ENCODE results near the gene SNAP91. TPM values are rescaled to one million over a fixed set of nuclear protein-coding genes. Genes with fewer than 3 reads are reported as not detected.

SNAP91 gene
- total and polyA plus RNA-seq, 9 of the 15 experiments (the other 6 are each of a cell fraction or from before 2014, with no cell fraction given) = not detected

DNA sequence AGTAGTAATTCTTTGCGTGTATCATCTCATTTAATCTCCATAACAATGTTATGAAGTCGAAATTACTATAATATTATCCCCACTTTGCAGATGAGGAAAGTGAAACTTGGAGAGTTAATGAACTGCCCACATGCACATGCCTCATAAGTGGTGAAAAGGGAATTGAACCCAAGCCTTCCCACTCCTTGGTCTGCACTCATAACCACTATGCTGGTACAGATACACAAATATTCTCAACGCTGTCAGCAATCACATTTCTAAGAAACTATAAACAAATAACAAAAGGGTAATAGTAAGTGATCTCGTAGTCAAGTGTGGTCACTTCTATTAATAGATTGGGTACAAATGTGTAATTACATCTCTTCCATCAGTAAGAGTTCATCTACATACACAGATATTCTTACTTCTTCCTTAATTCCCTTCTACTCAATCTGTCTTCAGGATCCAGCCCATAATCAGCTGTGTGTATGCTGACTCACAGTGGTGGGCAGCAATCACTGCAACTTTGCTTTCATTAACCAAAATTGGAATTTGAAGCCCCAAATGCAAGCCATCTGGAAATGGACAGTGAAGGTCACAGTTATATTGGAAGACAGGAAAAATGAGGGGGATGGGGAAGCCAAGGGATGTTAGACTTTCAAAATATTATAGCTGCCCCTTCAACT is 190.0 kb downstream of the SNAP91 start (continued):
- TF ChIP-seq, protein P1, sequence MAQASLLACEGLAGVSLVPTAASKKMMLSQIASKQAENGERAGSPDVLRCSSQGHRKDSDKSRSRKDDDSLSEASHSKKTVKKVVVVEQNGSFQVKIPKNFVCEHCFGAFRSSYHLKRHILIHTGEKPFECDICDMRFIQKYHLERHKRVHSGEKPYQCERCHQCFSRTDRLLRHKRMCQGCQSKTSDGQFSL (CRISPR knock-in tag; IDR thresholded peaks at IDR 0.05) = no peak
- TF ChIP-seq, protein P1 (tag; IDR thresholded peaks at IDR 0.05) = no peak
- no peak for TF ChIP-seq ESRRB (CRISPR knock-in tag; IDR thresholded peaks at IDR 0.05; ENCODE audit: borderline replicate concordance)
- no peak for TF ChIP-seq NCOA4 (IDR thresholded peaks at IDR 0.05; ENCODE audit: partially characterized antibody)
- peak in 1 of 2 experiments; percentile 49; a peak in 1 of 4 replicates for TF ChIP-seq RAD21 (CRISPR knock-in tag; conservative IDR thresholded peaks at IDR 0.05 in 1 of 2, IDR thresholded peaks at IDR 0.05 in 1 of 2)
- no peak for TF ChIP-seq CXXC5 (CRISPR knock-in tag; IDR thresholded peaks at IDR 0.05)
- TF ChIP-seq SLC30A9 (CRISPR knock-in tag; IDR thresholded peaks at IDR 0.05) = no peak
- TF ChIP-seq, protein P2, sequence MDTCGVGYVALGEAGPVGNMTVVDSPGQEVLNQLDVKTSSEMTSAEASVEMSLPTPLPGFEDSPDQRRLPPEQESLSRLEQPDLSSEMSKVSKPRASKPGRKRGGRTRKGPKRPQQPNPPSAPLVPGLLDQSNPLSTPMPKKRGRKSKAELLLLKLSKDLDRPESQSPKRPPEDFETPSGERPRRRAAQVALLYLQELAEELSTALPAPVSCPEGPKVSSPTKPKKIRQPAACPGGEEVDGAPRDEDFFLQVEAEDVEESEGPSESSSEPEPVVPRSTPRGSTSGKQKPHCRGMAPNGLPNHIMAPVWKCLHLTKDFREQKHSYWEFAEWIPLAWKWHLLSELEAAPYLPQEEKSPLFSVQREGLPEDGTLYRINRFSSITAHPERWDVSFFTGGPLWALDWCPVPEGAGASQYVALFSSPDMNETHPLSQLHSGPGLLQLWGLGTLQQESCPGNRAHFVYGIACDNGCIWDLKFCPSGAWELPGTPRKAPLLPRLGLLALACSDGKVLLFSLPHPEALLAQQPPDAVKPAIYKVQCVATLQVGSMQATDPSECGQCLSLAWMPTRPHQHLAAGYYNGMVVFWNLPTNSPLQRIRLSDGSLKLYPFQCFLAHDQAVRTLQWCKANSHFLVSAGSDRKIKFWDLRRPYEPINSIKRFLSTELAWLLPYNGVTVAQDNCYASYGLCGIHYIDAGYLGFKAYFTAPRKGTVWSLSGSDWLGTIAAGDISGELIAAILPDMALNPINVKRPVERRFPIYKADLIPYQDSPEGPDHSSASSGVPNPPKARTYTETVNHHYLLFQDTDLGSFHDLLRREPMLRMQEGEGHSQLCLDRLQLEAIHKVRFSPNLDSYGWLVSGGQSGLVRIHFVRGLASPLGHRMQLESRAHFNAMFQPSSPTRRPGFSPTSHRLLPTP (IDR thresholded peaks at IDR 0.05; ENCODE audit: borderline replicate concordance, extremely low read depth, insufficient read length) = no peak
- TF ChIP-seq PRPF4 (IDR thresholded peaks at IDR 0.05; ENCODE audit: insufficient read depth, low read depth, low read length, poor library complexity, severe bottlenecking) = no peak
- TF ChIP-seq ZNF239 (CRISPR knock-in tag; IDR thresholded peaks at IDR 0.05) = no peak
- TF ChIP-seq, protein P3, sequence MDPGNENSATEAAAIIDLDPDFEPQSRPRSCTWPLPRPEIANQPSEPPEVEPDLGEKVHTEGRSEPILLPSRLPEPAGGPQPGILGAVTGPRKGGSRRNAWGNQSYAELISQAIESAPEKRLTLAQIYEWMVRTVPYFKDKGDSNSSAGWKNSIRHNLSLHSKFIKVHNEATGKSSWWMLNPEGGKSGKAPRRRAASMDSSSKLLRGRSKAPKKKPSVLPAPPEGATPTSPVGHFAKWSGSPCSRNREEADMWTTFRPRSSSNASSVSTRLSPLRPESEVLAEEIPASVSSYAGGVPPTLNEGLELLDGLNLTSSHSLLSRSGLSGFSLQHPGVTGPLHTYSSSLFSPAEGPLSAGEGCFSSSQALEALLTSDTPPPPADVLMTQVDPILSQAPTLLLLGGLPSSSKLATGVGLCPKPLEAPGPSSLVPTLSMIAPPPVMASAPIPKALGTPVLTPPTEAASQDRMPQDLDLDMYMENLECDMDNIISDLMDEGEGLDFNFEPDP (CRISPR knock-in tag; IDR thresholded peaks at IDR 0.05) = no peak
- 0 out of 2 replicates have a peak, but pooled peaks have one; percentile 25 for TF ChIP-seq NFE2 (IDR thresholded peaks at IDR 0.05; ENCODE audit: low read depth)

Data from K562 (cell line).